Renal cortical epithelial cell (primary cell): ENCODE results near the gene GRIK4. TPM values are rescaled to one million over a fixed set of nuclear protein-coding genes. Genes with fewer than 3 reads are reported as not detected.

Source experiments
- DNase-seq: peaks from one replicate; pipeline ENCODE4 v3.0.0-alpha.2; 2011; ENCODE audit warnings: low read depth
- total RNA-seq: library from RNA; depleted of rRNA; stranded (reverse); fragments of >200 nt; gene quantifications from 2 replicates; pipeline ENCODE4 v1.2.3, GENCODE V29; 2014

GRIK4 gene
- total RNA-seq, 1 donor from 2014 or later, result under 0.01 TPM

DNA sequence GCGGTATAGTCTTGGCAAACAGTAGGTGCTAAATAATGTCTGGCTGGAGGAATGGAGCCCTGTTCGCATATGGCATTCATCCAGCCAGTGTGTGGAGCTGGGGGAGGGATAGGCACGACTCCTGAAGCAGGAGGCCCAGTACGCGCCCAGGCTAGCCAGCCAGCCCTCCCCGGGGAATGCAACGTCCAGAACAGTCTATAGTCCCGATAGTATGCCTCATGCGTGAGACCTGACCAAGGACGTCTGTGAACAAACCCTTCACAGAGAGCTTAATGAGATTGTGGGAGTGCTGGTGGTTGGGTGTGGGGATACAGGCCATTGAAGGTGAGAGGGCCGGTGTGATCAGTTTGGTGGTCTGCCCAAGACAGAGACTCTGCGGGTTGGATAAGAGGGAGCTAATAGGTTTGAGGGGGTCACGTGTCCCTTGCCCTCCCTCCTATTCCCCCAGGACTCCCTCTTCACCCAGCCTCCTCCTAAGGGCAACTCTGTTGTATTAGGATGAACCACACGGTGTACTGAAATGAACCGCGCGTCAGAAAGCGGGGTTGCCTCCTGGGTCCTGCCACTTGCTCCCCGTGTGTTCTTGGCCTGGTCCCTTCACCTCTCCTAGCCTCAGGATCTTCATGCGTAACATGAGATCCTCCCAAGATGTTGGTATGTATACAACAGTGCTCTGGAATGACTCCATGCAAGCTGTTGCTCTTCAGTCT is 987 bp upstream of the GRIK4 start:
- DNase-seq, result no peak

DNA sequence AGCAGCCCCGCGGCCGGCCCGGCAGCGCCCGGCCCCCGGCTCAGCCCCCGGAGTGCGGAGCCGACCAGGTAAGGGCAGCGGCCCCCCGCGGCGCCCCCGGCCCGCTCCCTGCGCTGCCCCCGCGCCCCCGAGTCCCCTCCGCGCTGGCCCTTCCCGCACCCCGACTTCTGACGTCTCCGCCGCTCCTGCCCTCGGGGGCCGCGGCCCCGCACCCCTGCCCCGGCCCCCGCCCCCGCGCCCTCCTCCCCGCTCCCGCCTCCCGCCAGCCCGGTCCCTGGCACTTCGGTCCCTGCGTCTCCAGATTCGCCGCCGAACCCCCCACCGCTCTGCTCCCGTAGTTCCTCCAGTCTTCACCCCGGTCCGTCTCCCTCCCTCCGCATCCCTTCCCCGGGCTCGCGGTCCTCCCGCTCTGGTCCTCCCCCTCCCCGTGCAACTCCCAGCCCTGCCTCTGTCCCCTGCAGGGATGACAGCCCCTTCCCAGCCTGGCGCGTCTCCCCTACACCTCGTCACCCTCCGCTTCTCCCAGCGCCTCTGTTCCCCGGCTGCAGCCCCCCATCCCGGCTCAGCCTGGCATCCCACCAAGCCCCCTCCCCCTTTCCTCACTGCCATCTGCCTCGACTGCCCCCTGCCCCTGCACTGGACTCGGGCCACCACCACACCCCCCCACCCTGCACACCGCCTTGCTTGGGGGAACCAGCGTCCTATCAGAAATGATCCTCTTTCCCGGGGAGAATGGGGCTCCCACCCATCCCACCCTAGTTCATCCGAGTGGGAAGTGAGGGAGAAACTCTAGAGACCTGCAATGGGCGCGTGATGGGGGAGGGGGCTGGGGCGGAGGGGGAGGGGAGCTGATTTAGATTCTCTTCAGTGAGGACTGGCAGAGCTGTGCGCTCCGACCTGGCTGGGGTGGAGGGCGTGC is 531 bp downstream of the GRIK4 start:
- DNase-seq, result no peak

DNA sequence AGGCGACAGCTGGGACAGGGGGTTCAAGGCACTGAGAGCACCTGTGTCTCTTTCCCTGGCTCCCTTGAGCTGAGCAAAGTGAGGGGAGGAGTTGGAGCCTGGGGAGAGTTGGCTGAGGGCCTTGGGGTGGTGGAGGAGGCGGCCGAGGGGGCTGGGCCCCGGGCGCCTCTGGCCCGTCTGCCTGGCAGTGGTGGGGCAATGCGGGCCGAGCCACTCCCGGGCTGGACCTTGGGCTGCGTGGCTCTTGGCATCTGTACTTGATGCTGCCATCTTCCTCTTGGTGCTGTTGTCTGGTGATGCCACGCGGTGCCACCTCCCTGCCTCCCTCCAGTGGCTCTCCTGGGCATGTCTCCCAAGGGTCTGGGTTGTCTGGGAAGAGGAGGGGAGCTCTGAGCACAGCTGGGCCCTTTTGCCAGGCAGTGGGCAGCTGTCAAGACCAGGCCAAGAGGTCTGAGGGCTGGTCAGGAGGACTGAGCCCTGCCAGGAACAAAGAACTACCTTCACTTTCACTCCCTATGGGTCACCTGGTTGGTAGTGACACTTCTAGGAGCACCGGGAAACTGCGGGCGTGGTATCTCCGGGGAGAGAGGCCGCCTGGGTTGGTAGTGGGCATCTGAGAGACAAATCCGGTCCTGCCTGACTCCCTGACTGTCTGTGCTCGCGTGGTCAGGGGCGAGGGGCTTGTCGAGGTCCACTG is 1.3 kb downstream of the GRIK4 start:
- DNase-seq, result no peak

DNA sequence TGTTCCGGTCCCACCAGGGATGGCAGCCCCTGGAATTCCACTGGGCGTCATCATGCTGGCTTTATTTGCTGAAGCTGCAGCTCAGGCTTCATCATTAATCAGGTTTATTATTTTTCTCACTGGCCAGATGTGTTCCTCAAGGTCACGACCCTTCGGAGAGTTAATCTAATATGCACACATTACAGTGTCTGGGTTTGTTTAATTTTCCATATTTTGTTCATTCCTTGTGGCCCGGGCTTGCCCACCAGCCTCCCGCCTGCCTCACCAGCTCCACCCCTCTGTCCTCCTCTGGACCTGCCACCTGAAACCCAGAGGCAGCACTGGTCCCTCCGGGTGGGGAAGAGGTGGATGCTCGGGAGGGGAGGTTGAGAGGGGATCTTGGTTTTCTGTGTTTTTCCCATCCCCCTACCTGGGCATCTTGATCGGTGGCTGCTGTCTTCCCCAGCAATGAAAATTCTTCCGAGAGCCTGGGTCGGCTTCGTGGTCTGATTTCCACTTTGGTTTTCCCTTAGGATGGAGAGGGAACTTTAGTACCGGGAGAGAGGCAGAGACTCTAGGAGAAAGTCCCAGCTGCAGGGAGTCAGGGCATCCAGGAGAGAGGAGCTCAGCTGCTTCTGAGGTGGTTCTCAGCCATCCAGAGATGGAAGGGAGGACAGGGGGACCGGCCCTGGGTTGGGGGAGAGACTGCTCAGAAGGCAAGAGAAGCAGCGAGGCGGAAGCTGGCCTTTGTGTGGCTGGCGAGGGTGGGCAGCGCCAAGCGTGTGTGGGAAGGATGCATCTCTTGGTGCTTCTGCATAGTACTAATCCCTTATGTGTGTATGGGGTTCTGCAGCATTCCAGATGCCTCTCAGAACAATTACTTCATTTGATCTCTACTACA is 2.1 kb downstream of the GRIK4 start:
- DNase-seq, result no peak

DNA sequence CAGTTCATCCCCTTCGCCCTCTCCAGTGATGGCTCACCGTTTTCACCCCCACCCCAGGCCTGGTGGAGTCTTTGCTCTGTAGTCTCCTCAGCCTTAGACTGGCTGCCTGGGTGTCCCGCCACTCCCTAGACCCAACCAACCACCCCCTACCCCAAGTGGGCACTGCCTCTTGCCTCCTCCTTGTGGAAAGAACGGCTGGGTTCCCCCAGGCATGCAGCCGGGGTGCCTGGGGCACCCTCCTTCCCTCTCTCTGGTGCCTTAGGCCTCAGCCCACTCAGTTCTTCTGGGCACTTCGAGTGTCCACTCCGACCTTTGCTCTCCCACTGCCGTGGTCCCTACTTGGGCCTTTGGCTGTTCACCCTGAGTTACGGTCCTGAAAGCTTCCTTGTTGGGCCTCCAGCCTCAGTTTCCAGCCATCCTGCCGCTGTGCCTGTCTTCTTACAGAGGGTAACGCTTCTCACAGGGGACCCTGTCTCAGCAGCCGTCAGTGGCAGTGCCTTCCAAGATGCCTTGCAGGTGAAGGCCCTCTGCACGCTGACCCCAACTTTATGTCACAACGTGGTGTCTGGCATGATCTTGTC is 3.1 kb downstream of the GRIK4 start:
- DNase-seq, result no peak

DNA sequence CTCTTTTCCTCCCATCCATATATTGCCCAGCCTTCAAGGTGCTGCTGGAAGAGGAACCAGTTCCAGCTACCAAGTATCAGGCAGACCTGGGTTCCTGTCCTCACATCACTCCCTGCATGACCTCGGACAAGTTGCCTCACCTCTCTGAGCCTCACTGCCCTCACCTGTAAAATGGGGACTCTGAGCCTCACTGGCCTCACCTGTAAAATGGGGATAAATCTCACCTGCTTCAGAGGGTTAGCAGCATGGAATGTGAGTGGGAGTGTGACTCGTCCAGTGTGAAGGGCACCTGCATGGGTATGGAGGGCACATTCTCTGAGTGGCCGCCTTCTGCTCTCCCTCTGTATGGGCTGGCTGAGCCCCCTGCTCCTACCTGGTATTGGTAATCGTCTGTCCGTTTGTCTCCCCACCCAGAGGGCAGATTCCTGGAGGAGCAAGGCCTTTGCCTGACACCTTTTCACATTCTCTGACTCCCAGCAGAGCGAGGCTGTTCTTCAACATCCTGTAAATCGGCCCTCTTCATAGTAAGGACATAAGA is 3.7 kb downstream of the GRIK4 start:
- DNase-seq, result no peak

DNA sequence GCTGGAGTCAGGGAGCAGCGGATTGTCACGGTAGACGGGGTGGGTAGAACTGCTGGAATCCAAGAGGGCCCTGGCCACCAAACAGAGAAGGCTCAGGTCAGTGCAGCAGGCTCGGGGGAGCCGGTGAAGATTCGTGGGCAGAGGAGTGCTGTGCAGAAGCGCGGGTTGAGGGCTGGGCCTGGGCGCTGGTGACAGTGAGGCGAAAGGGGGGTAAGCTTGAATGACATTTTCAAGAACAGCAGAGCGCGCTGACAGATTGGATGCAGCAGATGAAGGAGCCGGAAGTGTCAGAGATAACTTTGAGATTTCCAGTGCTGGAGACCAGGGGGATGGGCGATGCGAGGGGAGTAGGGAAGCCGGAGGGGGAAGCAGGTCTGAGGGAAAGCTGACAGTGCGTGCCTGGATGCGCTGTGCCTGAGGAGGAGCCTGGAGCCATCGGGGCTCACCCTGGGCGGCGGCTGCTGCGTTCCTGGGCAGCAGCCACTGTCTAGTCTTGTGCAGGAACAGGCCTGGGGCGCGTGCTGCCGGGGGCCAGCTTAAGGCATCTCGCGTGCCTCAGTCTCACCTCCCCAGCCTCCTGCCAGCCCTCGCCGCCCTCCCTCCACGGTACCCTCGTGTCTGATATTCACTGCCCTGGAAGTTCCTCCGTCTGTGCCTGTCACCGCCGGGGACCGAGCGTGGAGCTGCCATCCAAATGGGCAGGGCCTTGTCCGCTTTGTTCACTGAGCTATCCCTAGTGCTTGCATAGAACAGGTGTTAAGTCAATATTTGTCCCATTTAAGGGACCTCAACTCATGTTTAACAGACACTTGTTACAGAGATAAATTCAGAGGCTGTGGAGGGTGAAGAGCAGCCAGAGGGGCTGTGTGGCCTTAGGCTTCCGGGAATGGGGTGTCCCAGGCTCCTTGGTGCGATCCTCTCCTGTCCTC is 5.2 kb downstream of the GRIK4 start:
- DNase-seq, result no peak

DNA sequence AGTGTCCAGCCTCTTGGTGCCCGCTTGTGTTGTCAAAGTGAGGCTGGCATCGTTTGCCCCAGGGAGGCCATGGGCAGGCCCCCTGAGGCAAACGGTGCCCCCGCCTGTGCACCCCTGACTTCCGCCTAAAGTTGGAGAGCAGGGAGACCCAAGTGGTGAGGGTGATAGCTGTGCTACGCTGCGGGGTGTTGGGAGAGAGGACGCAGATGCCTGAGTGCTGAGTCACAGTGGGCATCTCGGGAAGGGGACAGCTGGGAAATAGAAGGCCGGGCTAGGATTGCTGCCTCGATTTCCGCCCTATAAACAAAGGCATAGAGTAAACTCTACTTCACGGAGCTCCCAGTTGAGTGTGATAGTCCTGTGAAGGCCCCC is 5.8 kb downstream of the GRIK4 start:
- DNase-seq, result no peak

DNA sequence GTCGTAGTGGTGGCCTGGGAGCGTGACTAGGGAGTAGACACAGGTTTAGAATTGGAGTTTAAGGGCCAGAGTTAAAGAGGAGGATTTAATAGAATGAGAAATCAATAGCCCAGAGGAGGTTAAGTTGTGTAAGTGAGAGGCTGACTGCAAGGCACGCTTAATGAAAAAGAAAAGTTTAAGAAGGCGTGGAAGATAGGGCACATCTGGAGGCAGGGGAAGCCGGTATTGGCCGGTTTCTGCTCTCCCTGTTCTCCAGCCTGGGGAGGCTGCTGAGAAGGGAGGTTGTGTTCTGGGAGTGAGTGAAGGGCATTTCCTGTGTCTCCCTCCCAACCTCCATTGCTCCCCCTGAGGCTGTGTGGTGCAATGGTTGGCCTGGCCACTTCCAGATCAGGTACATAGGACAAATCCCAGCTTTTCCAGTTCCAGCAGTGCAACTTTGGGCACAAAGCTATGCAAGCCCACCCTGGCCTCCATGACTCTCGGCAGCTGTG is 6.3 kb downstream of the GRIK4 start:
- no peak for DNase-seq

DNA sequence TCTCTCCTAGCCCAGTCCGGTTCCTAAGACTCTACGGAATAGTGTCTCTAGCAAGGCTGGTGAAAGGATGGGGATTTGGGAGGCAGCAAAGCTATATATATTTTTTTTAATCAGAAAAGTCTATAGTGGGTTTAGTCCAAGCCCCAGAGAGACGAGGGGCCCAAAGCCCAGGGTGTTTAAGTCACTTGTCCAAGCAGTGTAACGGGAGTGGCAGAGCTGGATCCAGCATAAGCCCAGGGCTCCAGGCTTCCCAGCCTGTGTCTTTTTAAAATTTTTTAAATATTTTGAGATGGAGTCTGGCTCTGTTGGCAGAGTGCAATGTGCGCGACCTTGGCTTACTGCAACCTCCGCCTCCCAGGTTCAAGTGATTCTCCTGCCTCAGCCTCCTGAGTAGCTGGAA is 6.8 kb downstream of the GRIK4 start:
- no peak for DNase-seq

DNA sequence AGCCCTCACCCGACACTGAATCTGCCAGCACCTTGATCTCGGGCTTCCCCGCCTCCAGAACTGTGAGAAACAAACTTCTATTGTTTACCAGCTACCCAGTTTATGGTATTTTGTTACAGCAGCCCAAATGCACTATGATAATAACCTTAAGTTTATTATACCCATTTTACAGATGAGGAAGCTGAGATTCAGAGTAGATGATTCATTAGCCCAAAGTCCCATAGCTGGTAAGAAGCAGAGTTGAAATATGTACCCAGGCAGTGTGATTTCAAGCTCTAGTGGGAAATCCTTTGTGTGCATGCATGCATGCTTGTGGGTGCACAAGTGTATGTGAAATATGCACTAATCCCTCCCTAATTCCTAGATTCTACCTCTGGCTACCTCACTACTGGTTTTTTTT is 7.9 kb downstream of the GRIK4 start:
- no peak for DNase-seq

DNA sequence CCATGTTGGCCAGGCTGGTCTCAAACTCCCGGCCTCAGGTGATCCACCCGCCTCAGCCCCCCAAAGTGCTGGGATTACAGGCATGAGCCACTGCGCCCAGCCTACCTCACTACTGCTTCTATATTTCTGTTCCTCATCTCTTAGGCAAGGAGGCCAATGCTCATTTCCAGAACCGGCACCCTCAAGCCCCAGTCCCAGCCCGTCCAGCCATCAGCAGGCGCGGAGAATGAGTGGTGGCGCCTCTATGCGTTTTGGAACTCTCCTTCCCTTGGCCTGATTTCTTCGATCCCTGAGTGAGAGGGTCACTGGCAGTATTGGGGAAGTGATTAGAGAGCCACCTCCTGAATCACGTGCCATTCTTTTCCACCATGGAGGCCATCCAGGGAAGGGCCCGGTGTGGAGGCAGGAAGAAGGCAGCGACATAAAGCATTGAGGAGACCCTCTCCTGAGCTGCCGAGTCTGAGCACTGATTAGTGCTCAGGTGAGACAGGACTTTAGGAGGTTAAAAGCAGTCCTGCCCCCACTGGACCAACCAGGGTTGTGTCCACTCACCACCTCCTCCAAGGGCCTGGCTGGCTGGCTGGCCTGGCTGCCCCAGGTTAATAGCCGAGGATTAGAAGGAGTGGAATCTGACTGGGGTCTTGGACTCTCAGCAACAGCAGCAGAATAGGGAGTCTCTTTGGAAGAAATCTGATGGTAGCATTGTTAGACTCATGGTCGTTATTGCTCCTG is 8.7 kb downstream of the GRIK4 start:
- DNase-seq, result no peak

DNA sequence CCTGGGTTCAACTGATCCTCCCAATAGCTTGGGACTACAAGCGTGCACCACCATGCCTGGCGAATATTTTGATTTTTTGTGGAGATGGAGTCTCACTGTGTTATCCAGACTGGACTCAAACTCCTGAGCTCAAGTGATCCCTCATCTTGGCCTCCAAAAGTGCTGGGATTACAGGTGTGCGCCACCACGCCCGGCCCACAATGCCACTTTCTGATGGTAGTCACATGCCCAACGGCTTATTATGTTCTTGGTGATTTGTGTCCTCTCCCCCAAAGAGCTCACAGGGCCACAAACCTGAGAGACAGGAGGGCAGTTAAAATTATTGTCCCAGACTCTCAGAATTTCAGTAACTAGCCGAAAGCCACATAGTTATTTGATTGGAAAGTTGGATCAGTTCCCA is 9.6 kb downstream of the GRIK4 start:
- DNase-seq, result no peak

DNA sequence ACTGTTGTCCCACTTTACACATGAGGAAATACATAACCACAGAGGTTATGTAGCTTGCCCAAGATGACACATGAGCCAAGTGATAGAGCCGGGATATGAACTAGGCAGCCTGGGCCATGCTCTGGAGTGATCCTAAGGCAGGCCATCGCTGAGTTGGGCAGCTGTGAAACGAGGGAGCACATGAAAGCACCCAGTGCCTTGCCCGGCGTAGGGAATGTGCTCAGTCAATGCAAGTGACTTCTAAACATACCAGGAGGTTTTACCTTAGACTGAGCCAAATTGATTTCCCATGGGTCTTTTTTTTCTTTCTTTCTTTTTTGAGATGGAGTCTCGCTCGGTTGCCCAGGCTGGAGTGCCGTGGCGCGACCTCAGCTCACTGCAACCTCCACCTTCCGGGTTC is 10.5 kb downstream of the GRIK4 start:
- DNase-seq, result no peak

DNA sequence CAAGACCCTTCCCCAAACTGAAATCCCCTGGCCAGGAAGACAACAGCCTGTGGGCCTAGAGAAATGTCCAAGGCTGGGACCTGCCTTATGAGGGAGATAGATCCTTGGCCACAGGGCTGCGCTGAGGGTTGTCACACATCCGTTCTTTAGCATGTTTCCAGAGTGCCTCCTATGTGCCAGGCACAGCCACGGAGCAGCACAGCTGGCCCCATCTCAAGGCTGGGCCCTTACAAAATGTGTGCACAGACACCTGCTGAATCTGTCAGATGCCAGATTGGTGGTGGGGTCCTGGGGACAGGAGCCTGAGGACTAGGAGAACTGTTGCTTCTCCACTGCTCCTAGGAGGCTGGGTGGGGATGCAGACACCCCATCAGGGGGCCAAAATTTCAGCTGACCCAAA is 11.2 kb downstream of the GRIK4 start:
- no peak for DNase-seq

DNA sequence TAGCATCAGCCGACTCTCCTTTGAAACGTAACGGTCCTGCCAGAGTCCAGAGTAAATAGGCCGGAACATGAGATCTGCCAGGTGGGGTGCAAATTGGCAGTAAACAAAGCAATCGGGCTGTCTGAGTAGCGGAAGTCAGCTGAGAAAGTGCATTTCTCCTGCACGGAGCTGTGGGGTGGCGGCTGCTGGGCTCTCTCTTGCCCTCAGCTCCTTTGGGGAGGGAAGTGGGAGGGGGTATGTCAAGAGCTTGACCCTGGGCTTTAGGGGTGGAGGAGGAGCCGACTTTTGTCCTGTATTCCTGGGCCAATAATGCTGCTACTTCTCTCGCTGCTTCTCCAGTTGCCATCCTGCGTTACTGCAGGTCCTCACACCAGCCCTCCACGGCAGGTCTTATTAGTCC is 11.6 kb downstream of the GRIK4 start:
- no peak for DNase-seq

DNA sequence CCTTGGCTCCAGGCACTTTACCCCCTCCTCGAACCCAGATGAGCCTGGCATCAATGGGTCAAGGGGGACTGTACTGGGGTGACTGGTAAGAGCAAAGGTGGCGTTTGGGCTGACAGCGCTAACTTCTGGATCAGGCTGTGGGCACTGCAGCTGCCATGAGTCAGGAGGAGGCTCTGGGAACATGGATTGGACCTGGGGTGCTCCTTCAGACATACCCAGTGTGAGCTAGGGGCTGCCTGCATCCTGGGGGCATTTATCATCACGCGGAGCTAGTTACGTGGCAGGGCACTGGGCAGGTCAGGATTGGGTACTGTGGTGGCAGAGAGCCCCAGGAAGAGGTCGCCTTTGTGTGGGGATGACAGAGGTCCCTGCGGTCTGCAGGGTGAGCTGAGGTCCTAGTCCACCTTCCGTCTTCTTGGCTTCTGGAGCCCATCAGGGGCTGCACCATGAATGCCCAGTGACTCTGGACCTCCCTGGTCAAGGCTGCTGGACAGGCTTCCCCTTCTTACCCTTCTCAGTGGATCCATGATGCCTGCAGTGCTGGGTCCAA is 13.1 kb downstream of the GRIK4 start:
- no peak for DNase-seq

DNA sequence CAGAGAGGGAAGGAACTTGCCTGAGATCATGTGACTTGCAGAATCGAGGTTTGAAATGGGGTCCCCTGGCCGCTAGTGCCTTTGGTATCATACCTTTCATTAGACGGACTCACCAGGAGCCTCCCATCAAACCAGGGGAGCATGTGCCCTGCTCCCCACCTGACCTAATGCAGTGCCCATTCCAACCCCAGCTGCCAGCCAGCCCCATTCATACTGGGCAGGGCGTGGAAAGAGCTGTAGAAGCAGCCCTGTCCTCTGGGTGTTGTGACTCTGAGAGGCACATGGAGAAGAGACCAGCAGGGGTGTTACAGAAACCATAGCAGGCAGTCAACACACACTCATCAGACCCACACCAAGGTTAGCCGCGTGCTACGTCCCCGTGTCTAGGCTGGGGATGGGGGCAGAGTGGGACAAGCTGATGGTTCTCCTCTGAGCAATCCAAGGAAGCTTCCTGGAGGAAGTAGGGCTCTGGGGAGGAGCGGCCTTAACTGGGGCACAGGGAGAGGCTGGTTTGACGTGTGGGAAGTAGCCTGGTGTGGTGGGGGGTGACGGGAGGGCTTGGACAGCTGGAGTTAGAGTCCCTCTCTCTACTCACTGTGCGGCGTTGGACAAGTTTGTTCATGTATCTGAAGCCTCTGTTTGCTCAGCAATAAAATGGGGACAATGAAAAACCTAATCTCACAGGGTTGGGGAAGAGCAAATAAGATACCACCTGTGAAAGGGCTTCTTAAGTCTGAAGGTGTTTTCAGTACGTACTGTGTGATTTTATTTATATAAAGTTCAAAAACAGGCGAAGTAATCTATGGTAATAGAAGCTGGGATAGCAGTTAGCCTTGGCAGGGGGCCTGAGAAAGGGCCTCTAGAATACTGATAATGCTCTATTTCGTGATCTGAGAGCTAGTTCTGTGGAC is 14.0 kb downstream of the GRIK4 start:
- DNase-seq, result no peak
